Natural killer cell (primary cell): ENCODE data around the gene SMAD3. TPM values are rescaled to one million over a fixed set of nuclear protein-coding genes. Genes with fewer than 3 reads are reported as not detected.

Experiments
- ATAC-seq, 3 donors: fragments of 150-1000 bp in 2 of 3; fragments of 200-7000 bp in 1 of 3; cut with Tn5 transposase; 1 replicate in 1 of 3; 2 replicates in 2 of 3; pipeline ENCODE4 v1.10.0; 2021; ENCODE audit warnings: mild to moderate bottlenecking in 2 of 3, moderate library complexity in 2 of 3
- DNase-seq, 2 donors: peaks; one replicate each; pipeline versions ENCODE4 v3.0.0 to v3.0.0-alpha.2; 2013 to 2021; ENCODE audit warnings: mixed read lengths in 1 of 2
- H3K27ac ChIP-seq: one replicate; pipeline ENCODE4 v1.5.1; 2013; ENCODE audit warnings: mild to moderate bottlenecking, low read length
- H3K27me3 ChIP-seq: one replicate; pipeline ENCODE4 v1.6.1; 2013; ENCODE audit warnings: low read length; ENCODE audit not compliant: control insufficient read depth, insufficient read depth
- H3K36me3 ChIP-seq: one replicate; pipeline ENCODE4 v1.6.1; 2013; ENCODE audit warnings: low read length; ENCODE audit not compliant: control insufficient read depth, insufficient read depth
- H3K4me1 ChIP-seq: one replicate; pipeline ENCODE4 v1.6.1; 2013; ENCODE audit warnings: low read length; ENCODE audit not compliant: control insufficient read depth, insufficient read depth
- H3K4me3 ChIP-seq: one replicate; pipeline ENCODE4 v1.5.1; 2013; ENCODE audit warnings: low read length
- H3K9me3 ChIP-seq: one replicate; pipeline ENCODE4 v1.6.1; 2013; ENCODE audit warnings: low read length; ENCODE audit not compliant: control insufficient read depth, insufficient read depth
- H3K27ac Mint-ChIP-seq, 2 donors: one replicate each; pipeline ENCODE4 v1.8.0; 2022; ENCODE audit warnings: mild to moderate bottlenecking in 2 of 2, mixed read lengths in 2 of 2, moderate library complexity in 1 of 2
- H3K27me3 Mint-ChIP-seq, 2 donors: one replicate each; pipeline ENCODE4 v1.8.0; 2022; ENCODE audit warnings: low read depth in 2 of 2, mixed read lengths in 2 of 2
- H3K36me3 Mint-ChIP-seq: one replicate; pipeline ENCODE4 v1.8.0; 2022; ENCODE audit warnings: mixed read lengths
- H3K4me1 Mint-ChIP-seq, 2 donors: one replicate each; pipeline ENCODE4 v1.8.0; 2022; ENCODE audit warnings: mixed read lengths in 2 of 2
- H3K4me3 Mint-ChIP-seq: one replicate; pipeline ENCODE4 v1.8.0; 2022; ENCODE audit warnings: mild to moderate bottlenecking, moderate library complexity, mixed read lengths
- H3K9me3 Mint-ChIP-seq, 2 donors: one replicate each; pipeline ENCODE4 v1.8.0; 2022; ENCODE audit warnings: mixed read lengths in 2 of 2
- CTCF ChIP-seq: fragments of 200-600 bp; IDR thresholded peaks from one replicate; pipeline ENCODE4 v1.8.0; 2022; ENCODE audit warnings: antibody characterized with exemption
- WGBS: methylation state at CpG from one replicate; pipeline ENCODE4 v1.1.7; 2013; ENCODE audit warnings: missing lambda C conversion rate; ENCODE audit not compliant: insufficient coverage; 5-methylcytosine and 5-hydroxymethylcytosine counted together
- intact Hi-C: fragments of 100-400 bp; cut with micrococcal nuclease; formaldehyde crosslinking; loops from one replicate; pipeline ENCODE4 v1.14.2; 2022
- total RNA-seq, 4 donors: library from RNA; stranded (reverse); fragments of 120-200 nt in 1 of 4; gene quantifications; one replicate each; pipeline versions ENCODE4 v1.2.3 to v1.2.4, GENCODE V29; 2013 to 2022

Gene SMAD3
- total RNA-seq, 3 donors from 2014 or later (not counting 1 experiment from before 2014, with no cell fraction given): 47.1 to 72.6 (median 63.0) TPM

DNA sequence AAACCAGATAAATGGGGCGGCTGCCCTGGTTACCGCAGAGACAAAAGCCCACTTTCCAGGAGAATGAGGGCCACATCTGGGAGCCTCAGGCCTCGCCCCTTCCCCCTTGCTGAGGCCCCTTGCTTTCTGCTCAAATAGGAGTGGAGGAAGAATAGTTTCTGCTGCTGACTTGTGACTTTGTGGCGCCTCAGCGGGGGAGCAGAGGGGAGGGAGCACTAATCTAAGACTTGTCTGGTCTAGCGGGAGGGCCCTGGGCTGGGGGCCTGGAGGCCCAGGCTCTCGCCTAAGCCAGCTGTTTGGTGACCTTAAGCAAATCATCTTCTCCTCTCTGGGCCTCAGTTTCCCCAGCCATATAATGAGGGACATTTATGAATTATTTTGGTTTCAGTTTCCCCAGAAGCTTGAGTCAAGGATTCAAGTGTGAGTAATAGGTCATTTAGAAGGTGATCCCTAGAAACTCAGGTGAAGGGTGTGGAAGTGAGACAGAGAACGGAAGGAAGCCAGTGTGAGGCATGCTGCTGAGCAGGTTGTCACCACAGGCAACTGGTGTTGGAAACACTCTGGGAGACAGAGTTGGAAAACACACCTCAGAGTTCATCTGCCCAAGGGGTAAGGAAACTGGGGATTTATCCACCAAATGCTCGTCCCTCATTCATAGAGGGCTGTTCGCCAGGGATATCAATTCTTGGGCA is 25.9 kb upstream of the SMAD3 start:
- Histone ChIP-seq H3K27ac (no peak overlapping the region), H3K4me3 (no peak overlapping the region), H3K9me3 (no peaks in the 10 kb centered on the region), H3K27me3 (no peaks in the 10 kb centered on the region), H3K4me1 (peaks cover 31% of the 10 kb centered on the region), H3K36me3 (no peaks in the 10 kb centered on the region)
- intact Hi-C loops: no loop called here
- H3K27me3 Mint-ChIP-seq: peaks cover 3 to 17% of the 10 kb centered on the region in 2 donors
- H3K36me3 Mint-ChIP-seq: no peaks in the 10 kb centered on the region
- 38% methylated on average over 10 of the region's 10 CpGs for WGBS
- ATAC-seq: peak in 1 of 3 donors; percentile 47
- no peaks in the 10 kb centered on the region for H3K9me3 Mint-ChIP-seq
- H3K4me3 Mint-ChIP-seq: peak overlapping the region; percentile 79
- TF ChIP-seq CTCF: no peak
- peak overlapping the region; percentile 54 to 75 for H3K27ac Mint-ChIP-seq
- peak in 1 of 2 donors; percentile 28 for DNase-seq
- peaks cover 21 to 36% of the 10 kb centered on the region in 2 donors for H3K4me1 Mint-ChIP-seq

DNA sequence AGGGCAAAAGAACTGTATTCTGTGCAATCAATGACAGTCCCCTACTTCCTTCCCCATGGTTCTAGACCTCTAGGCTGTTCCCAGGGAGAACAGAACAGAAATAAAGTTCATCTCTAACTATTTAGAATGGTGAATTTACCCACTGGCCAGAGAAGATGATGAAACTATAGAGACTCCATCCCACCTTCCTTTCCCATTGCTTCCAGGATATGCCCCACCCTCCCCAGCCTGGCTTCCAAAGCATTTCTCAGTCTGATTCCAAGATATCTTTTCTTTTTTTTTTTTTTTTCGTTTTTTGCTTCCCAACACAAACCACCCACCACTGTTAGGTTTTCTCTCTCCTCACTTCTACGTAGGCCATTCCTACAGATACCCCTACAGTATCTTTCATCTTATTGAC is 25.1 kb upstream of the SMAD3 start:
- DNase-seq (no peak), ATAC-seq (no peak)
- intact Hi-C loops: no loop called here
- peaks cover 31% of the 10 kb centered on the region for H3K4me1 ChIP-seq
- no peak overlapping the region for H3K27ac ChIP-seq
- 95% methylated on average over 1 of the region's 2 CpGs for WGBS
- H3K4me3 ChIP-seq: no peak overlapping the region
- Mint-ChIP-seq H3K27me3 (peaks cover 3 to 17% of the 10 kb centered on the region in 2 donors), H3K9me3 (no peaks in the 10 kb centered on the region), H3K4me1 (peaks cover 15 to 36% of the 10 kb centered on the region in 2 donors), H3K36me3 (no peaks in the 10 kb centered on the region), H3K4me3 (no peak overlapping the region), H3K27ac (no peak overlapping the region)
- no peaks in the 10 kb centered on the region for H3K9me3 ChIP-seq
- no peak for TF ChIP-seq CTCF
- no peaks in the 10 kb centered on the region for H3K36me3 ChIP-seq
- H3K27me3 ChIP-seq: no peaks in the 10 kb centered on the region

GRCh38 chr15:67042551-67043142 is 22.8 kb upstream of the SMAD3 start:
- Mint-ChIP-seq H3K9me3 (no peaks in the 10 kb centered on the region), H3K4me1 (peaks cover 11 to 31% of the 10 kb centered on the region in 2 donors), H3K4me3 (no peak overlapping the region), H3K27me3 (peaks cover 3 to 17% of the 10 kb centered on the region in 2 donors), H3K27ac (no peak overlapping the region), H3K36me3 (no peaks in the 10 kb centered on the region)
- H3K27ac ChIP-seq: no peak overlapping the region
- H3K4me3 ChIP-seq: no peak overlapping the region
- H3K4me1 ChIP-seq: peaks cover 15% of the 10 kb centered on the region
- H3K9me3 ChIP-seq: no peaks in the 10 kb centered on the region
- TF ChIP-seq CTCF: no peak
- WGBS: 43% methylated on average over 5 of the region's 7 CpGs
- intact Hi-C loops: no loop called here
- ATAC-seq (no peak), DNase-seq (no peak)
- no peaks in the 10 kb centered on the region for H3K27me3 ChIP-seq
- H3K36me3 ChIP-seq: no peaks in the 10 kb centered on the region
